Left lung (tissue), 10 donors: Measurements from ENCODE around the gene AGTRAP. TPM values are rescaled to one million over a fixed set of nuclear protein-coding genes. Genes with fewer than 3 reads are reported as not detected.

Experiments used
- ATAC-seq: fragments of 200-7000 bp; cut with Tn5 transposase; one replicate; pipeline ENCODE4 v1.9.1; 2020; ENCODE audit warnings: moderate library complexity
- DNase-seq, 4 donors: peaks; one replicate each; pipeline ENCODE4 v3.0.0-alpha.2; 2013 to 2020
- H3K27ac ChIP-seq, 2 donors: fragments of 200-600 bp; sonication (generic) in 1 of 2; one replicate each; pipeline versions ENCODE4 v1.5.0 to v1.8.0; 2020 to 2021
- H3K27me3 ChIP-seq, 2 donors: fragments of 200-600 bp; sonication (generic) in 1 of 2; one replicate each; pipeline versions ENCODE4 v1.5.0 to v1.8.0; 2020 to 2021
- H3K36me3 ChIP-seq, 2 donors: fragments of 200-600 bp; sonication (generic) in 1 of 2; one replicate each; pipeline versions ENCODE4 v1.5.0 to v1.8.0; 2020 to 2021
- H3K4me1 ChIP-seq, 2 donors: fragments of 200-600 bp; one replicate each; pipeline ENCODE4 v1.8.0; 2021
- H3K4me3 ChIP-seq, 2 donors: fragments of 200-600 bp; sonication (generic) in 1 of 2; one replicate each; pipeline versions ENCODE4 v1.5.0 to v1.8.0; 2020 to 2021; ENCODE audit warnings: mild to moderate bottlenecking in 1 of 2
- H3K9me3 ChIP-seq, 2 donors: fragments of 200-600 bp; sonication (generic) in 1 of 2; one replicate each; pipeline versions ENCODE4 v1.5.0 to v1.8.0; 2020 to 2021
- CTCF ChIP-seq, 2 donors: fragments of 200-600 bp; sonication (generic) in 1 of 2; IDR thresholded peaks; one replicate each; pipeline versions ENCODE4 v1.5.0 to v1.8.0; 2021; ENCODE audit warnings: antibody characterized with exemption in 2 of 2
- intact Hi-C, 2 donors: fragments of 100-400 bp; cut with DNase I; formaldehyde crosslinking; loops; one replicate each; pipeline versions ENCODE4 v1.11.2 to v1.14.2; 2022
- polyA plus RNA-seq, 6 donors: library from polyadenylated mRNA; unstranded; fragments of 120-200 nt; gene quantifications; one replicate each; pipeline ENCODE4 v1.2.1, GENCODE V29; 2013; ENCODE audit not compliant: insufficient read length in 6 of 6
- total RNA-seq, 2 donors: library from RNA; stranded (reverse); fragmentation: NEBNext Ultra II Directional; extraction: Animal tissue kit (Norgen Biotek cat#: 25700); gene quantifications; one replicate each; pipeline ENCODE4 v1.2.1, GENCODE V29; 2021
- donor health status: DM: no; HTN: yes; CAD: no.
- donor health status: DM: no; HTN: no; CAD: no.

The AGTRAP gene
- total and polyA plus RNA-seq, 8 donors, result 24.7 to 95.8 (median 28.3) TPM

- H3K9me3 ChIP-seq, result no peaks in the 10 kb centered on the region
- H3K4me3 ChIP-seq, result no peak overlapping the region
- no peaks in the 10 kb centered on the region for H3K36me3 ChIP-seq
- DNase-seq (no peak), ATAC-seq (no peak)
- TF ChIP-seq CTCF (IDR thresholded peaks at IDR 0.05), result no peak
- intact Hi-C loops, result no loop called here
- H3K4me1 ChIP-seq, result no peaks in the 10 kb centered on the region
- peaks cover 11 to 62% of the 10 kb centered on the region in 2 donors for H3K27me3 ChIP-seq
- no peak overlapping the region for H3K27ac ChIP-seq
Observed at GRCh38 chr1:11701981-11702803, 33.7 kb upstream of the AGTRAP start.

- no peak for ATAC-seq
- no peak for TF ChIP-seq CTCF (IDR thresholded peaks at IDR 0.05)
- no peaks in the 10 kb centered on the region for H3K9me3 ChIP-seq
- H3K27ac ChIP-seq, result no peak overlapping the region
- no peaks in the 10 kb centered on the region for H3K4me1 ChIP-seq
- H3K4me3 ChIP-seq, result no peak overlapping the region
- intact Hi-C loops, result no loop called here
- DNase-seq, result no peak
- peaks cover 11 to 62% of the 10 kb centered on the region in 2 donors for H3K27me3 ChIP-seq
- no peaks in the 10 kb centered on the region for H3K36me3 ChIP-seq
Observed at GRCh38 chr1:11703357-11704193, 32.4 kb upstream of the AGTRAP start.

GRCh38 chr1:11704194-11704529 lies 31.8 kb upstream of the AGTRAP start:
- TF ChIP-seq CTCF (IDR thresholded peaks at IDR 0.05), result no peak
- Histone ChIP-seq H3K27me3 (peaks cover 11 to 62% of the 10 kb centered on the region in 2 donors), H3K27ac (no peak overlapping the region), H3K36me3 (no peaks in the 10 kb centered on the region), H3K9me3 (no peaks in the 10 kb centered on the region), H3K4me3 (no peak overlapping the region), H3K4me1 (no peaks in the 10 kb centered on the region)
- peak; percentile 37 for ATAC-seq
- intact Hi-C loops, result no loop called here
- DNase-seq, result no peak

- no peaks in the 10 kb centered on the region for H3K36me3 ChIP-seq
- no peak overlapping the region for H3K4me3 ChIP-seq
- no peak for ATAC-seq
- no peaks in the 10 kb centered on the region for H3K9me3 ChIP-seq
- H3K4me1 ChIP-seq, result no peaks in the 10 kb centered on the region
- no peak for TF ChIP-seq CTCF (IDR thresholded peaks at IDR 0.05)
- intact Hi-C loops, result no loop called here
- H3K27me3 ChIP-seq, result peaks cover 11 to 57% of the 10 kb centered on the region in 2 donors
- H3K27ac ChIP-seq, result no peak overlapping the region
- no peak for DNase-seq
Observed at GRCh38 chr1:11704691-11705475, 31.1 kb upstream of the AGTRAP start.
